Lower leg skin (tissue), 3 donors: ENCODE measurements around the gene ASIC4.

Experiments
- CTCF ChIP-seq, 3 donors: fragments of 450-650 bp; IDR thresholded peaks; one replicate each; pipeline ENCODE4 v1.5.1; 2016; ENCODE audit warnings: antibody characterized with exemption in 3 of 3, mild to moderate bottlenecking in 3 of 3, moderate library complexity in 2 of 3
- POLR2A ChIP-seq, 2 donors: fragments of 450-650 bp; IDR thresholded peaks; one replicate each; pipeline ENCODE4 v1.6.1; 2016 to 2017; ENCODE audit warnings: antibody characterized with exemption in 2 of 2, mild to moderate bottlenecking in 1 of 2, moderate library complexity in 1 of 2

GRCh38 chr2:219569635-219570034 is 55.4 kb downstream of the ASIC4 start:
- TF ChIP-seq CTCF (IDR thresholded peaks at IDR 0.05) (no peak), POLR2A (IDR thresholded peaks at IDR 0.05) (no peak)
